NOMO-1 treated with dmso at 0.1 percent for 144 hours (cell line): ENCODE results near the gene KRT2.

ENCODE experiments used
- DNase-seq: peaks from one replicate; lab custom pipeline; 2025; ENCODE audit not compliant: unreplicated experiment; lab: John Stamatoyannopoulos, UW

Gene KRT2

DNA sequence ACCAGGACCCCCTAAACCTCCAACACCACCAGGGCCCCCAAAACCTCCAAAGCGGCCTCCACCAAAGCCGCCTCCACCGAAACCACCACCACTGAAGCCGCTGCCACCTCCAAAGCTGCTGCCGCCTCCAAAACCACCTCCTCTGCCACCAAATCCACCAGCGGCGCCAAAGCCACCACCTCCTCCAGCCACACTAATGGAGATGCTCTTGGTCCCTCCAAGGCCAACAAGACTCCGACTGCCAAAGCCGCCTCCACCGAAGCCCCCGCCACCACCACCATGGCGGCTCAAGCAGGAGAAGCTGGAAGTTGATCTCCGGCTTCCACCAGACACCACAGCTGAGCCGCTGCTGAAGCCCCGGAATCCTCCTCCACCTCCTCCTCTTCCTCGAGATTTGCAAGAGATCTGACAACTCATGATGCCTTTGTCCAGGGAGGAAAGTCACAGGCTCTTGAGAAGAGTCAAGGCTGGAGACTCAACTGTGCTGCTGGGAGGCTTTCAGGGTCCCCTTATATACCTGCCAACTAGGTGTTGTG is at the start of gene KRT2:
TSS of gene KRT2 (minus strand) at position 486 of the 536 bp plus-strand sequence. CDS start at position 417, 69 bp downstream.
- DNase-seq = no peak

DNA sequence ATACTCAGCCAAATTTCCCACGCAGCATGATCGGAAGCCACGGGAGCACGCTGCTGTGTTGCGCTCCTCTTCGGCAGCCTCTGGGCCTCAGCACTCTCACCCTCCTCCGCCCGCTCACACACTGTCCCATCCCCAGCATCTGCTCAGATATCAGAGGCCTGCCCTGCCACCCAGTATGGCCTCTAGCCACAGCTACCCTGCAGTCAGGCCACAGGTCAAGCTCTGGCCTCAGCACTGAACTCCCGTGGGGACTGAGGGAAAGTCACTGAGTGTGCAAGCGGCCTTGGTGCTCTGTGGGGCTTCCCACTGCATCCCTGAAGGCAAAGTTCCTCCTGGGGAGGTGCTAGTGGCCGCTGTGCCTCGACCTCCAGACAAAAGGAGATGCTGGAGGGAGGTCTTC is 49.3 kb upstream of the KRT2 start:
- no peak for DNase-seq

GRCh38 chr12:52699960-52700359 is 47.9 kb upstream of the KRT2 start:
- no peak for DNase-seq

- DNase-seq = no peak
These were observed 47.4 kb upstream of the KRT2 start for GRCh38 chr12:52699373-52699772.

- DNase-seq = no peak
These were observed 46.8 kb upstream of the KRT2 start for GRCh38 chr12:52698651-52699340.

DNA sequence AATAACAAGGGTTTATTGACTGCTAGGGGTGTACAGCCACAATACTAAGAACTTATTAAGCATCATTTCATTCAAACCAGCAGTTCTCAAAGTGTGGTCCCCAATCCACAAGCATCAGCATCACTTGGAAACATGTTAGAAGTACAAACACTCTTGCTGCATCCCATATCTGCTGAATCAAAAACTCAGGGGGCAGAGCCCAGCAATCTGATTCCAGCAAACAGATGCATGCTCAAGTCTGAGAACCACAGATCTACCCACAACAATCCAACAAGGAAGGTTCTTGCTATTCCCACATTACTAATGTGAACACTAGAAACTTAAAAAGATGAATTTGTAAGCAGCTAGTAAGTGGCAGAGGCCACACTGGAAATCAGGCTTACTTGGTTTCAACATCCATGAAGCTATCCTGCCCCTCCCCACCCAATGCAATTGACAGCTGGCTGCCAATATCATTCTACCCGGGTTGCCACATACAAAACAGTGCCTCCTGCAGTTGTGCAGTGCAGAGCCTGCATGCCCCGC is 45.1 kb upstream of the KRT2 start:
- no peak for DNase-seq

DNA sequence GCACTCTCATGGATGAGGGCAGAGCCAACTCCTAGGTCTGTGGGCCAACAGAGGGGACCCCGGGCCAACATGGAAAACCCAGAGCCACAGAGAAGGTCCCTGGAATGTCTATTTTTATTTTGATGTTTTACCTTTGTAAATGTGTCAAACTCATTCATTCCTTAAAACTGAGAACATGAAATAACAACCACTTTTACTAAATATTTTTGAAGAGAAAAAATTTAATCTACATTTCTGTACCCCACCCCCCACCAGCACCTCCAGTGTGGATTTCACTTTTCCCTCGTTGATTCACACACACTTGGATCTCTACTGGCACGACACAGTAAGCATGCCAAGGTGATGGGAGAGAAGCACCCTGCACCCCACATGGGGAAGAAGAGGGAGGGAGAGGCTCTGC is 44.6 kb upstream of the KRT2 start:
- no peak for DNase-seq

DNA sequence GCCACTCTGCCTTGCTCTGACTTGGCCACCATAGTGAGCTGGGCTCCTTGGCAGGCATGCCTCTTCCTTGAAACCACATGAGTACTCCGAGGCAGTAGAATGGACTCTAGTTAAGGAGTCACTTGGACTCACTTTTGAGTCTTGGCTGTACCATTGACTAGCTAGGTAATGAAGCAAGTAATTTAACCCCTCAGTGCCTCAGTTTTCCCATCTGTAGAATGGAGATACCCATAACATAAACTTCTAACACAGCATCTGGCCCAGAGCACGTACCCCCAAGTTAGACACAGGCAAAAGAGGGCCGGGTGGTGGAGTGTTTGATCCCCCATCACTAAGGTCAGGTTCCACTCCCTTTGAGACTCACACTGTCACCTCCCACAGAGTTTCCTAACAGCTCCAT is 43.0 kb upstream of the KRT2 start:
- no peak for DNase-seq

- DNase-seq = no peak
These were observed 42.1 kb upstream of the KRT2 start for GRCh38 chr12:52694151-52694550.

DNA sequence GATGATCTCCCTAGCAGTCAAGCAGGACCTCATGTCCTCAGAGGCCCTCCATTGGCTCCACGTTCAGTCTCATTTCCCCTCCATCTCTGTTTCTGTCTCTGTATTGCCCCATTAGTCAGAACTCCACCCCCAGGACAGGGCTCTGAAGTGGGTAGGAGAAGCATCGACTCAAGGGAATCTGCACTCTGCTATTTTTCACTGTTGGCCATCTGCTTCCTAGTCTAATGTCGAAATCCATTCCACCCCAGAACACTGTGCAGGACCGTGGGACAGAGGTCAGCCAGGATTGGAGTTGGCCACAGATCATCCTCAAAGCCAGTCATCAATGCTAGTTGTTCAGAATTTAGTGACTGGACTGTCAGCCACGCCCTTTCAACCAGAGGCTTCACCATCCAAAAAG is 41.2 kb upstream of the KRT2 start:
- DNase-seq = no peak

GRCh38 chr12:52692254-52692653 is 40.2 kb upstream of the KRT2 start:
- DNase-seq = no peak

DNA sequence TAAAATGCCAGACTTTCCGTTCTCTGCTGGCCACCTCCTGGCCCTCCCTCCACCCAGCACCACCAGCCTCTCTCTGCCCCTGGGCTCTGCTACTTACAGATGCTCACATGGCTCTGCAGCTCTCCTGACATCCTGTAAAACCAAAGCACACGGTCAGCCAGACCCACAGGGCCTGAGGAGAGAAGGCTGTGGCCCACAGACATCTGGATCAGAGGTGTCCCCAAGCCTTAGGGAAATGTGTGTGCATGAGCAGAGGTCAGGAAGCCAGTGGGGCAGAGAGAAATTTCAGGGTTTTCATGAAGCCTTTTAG is 39.8 kb upstream of the KRT2 start:
- DNase-seq = no peak

GRCh38 chr12:52691076-52691840 is 39.2 kb upstream of the KRT2 start:
- DNase-seq = no peak

- no peak for DNase-seq
These were observed 38.5 kb upstream of the KRT2 start for GRCh38 chr12:52690351-52691075.

GRCh38 chr12:52689936-52690335 is 37.9 kb upstream of the KRT2 start:
- no peak for DNase-seq

DNA sequence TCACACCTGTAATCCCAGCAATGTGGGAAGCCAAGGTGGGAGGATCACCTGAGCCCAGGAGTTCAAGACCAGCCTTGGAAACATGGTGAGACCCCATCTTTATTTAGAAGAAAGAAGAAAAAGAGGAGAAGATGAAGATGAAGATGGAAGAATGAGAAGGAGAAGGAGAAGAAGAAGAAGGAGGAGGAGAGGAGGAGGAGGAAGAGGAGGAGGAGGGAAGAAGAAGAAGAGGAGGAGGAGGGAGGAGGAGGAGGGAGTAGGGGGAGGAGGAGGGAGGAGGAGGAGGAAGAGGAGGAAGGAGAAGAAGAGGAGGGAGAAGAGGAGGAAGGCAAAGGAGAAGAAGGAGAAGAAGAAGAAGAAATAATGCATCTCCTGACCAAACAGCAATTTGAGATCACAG is 37.2 kb upstream of the KRT2 start:
- DNase-seq = no peak

- no peak for DNase-seq
These were observed 36.5 kb upstream of the KRT2 start for GRCh38 chr12:52688481-52688880.

DNA sequence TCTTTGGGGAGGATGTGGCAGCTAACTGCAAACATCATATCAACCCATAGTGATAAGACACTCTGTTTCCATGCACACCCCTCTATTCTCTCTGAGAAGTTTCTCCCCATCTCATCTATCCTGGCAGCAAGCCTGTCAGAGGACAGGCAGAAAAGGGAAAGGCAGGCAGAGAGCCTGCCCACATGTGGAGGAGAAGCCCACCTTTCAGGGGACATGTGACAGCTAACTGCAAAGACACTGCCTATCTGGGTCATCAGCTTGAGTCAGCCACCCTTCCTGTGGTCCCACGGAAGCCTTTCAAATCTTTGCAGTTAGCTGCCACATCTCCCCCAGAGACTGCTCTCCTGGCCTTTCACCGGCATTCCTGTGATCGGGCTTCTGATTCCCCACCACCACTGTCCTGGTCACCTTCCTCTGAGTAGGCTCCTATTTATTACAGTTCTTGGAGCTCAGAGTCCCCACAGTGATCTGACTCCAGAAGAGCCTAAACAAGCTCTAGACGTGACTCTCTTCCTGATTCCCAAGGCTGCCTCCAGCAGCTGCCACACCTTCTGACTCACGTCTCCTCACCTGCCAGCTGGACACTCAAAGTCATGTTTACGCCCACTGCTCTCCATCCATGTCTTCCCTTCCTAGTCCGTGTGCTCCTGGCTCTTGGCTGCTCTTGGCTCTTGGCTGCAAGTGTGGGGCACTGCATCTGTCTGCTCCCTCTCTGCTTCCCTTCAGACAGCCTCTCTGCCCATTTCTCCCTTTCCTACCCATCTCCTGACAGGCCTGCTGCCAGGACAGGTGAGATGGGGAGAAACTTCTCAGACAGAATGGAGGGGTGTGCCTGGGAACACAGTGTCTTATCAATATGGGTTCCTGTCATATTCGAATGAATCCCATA is 35.7 kb upstream of the KRT2 start:
- no peak for DNase-seq

- DNase-seq = no peak
These were observed 34.9 kb upstream of the KRT2 start for GRCh38 chr12:52686756-52687487.

GRCh38 chr12:52686063-52686462 is 34.1 kb upstream of the KRT2 start:
- DNase-seq = no peak
